IMR-90 (cell line): Measurements from ENCODE around the gene IL17F. TPM values are rescaled to one million over a fixed set of nuclear protein-coding genes. Genes with fewer than 3 reads are reported as not detected.
A peak's percentile ranks its signal among the peaks of the same experiment; 100 is the strongest.

Experiments used
- ATAC-seq: fragments of 200-7000 bp; cut with Tn5 transposase; 2 replicates; pipeline ENCODE4 v1.9.1; 2020; ENCODE audit warnings: low read depth, mild to moderate bottlenecking, moderate library complexity
- BruUV-seq: library from RNA; stranded (reverse); fragments of 400-500 nt; replicated peaks from 2 replicates; lab custom pipeline; 2021; lab: Mats Ljungman, UMichigan
- CTCF ChIA-PET: fragments of 300-600 bp; formaldehyde crosslinking; extraction: SDS; loops from one replicate; lab custom pipeline; 2021; ENCODE audit warnings: antibody characterized with exemption; lab: Yijun Ruan, JAX
- POLR2A ChIA-PET: fragments of 300-600 bp; sonication (Branson Sonifier 250); formaldehyde crosslinking; loops from one replicate; lab custom pipeline; 2022; ENCODE audit warnings: antibody characterized with exemption; ENCODE audit not compliant: unreplicated experiment; lab: Charles Lee
- DNase-seq: peaks from one replicate; pipeline ENCODE4 v3.0.0; 2013
- H2AFZ ChIP-seq: replicated peaks from 2 replicates; pipeline ENCODE3; 2013; ENCODE audit warnings: low read length, mild to moderate bottlenecking; ENCODE audit not compliant: poor library complexity
- H2AK5ac ChIP-seq: 2 replicates; pipeline ENCODE4 v1.6.1; 2013; ENCODE audit warnings: low read depth, low read length, inconsistent platforms
- H2AK9ac ChIP-seq: replicated peaks from 2 replicates; pipeline ENCODE3; 2013; ENCODE audit warnings: mild to moderate bottlenecking, low read depth, low read length, moderate library complexity; ENCODE audit not compliant: poor library complexity
- H2BK120ac ChIP-seq: 2 replicates; pipeline ENCODE4 v1.6.1; 2013; ENCODE audit warnings: low read depth, low read length, inconsistent platforms
- H2BK15ac ChIP-seq: 3 replicates; pipeline ENCODE4 v1.6.1; 2013; ENCODE audit warnings: low read depth, low read length, inconsistent platforms
- H2BK20ac ChIP-seq: 2 replicates; pipeline ENCODE4 v1.6.1; 2013; ENCODE audit warnings: low read depth, mild to moderate bottlenecking, inconsistent platforms, low read length, moderate library complexity
- H2BK5ac ChIP-seq: 2 replicates; pipeline ENCODE4 v1.6.1; 2013; ENCODE audit warnings: mild to moderate bottlenecking, low read depth, low read length, inconsistent platforms; ENCODE audit not compliant: poor library complexity, severe bottlenecking
- H3K14ac ChIP-seq: replicated peaks from 2 replicates; pipeline ENCODE4 v1.6.1; 2013; ENCODE audit warnings: low read depth, low read length, inconsistent platforms
- H3K18ac ChIP-seq: 2 replicates; pipeline ENCODE4 v1.6.1; 2013; ENCODE audit warnings: low read depth, low read length, control low read depth
- H3K23ac ChIP-seq: 2 replicates; pipeline ENCODE4 v1.6.1; 2013; ENCODE audit warnings: low read depth, low read length, inconsistent platforms
- H3K27ac ChIP-seq: 2 replicates; pipeline ENCODE4 v1.5.1; 2013; ENCODE audit warnings: mild to moderate bottlenecking, control low read depth, low read length; ENCODE audit not compliant: insufficient read depth
- H3K27me3 ChIP-seq: 2 replicates; pipeline ENCODE4 v1.6.1; 2013; ENCODE audit warnings: low read length; ENCODE audit not compliant: control insufficient read depth, insufficient read depth
- H3K36me3 ChIP-seq: 2 replicates; pipeline ENCODE4 v1.6.1; 2013; ENCODE audit warnings: low read length, mixed read lengths; ENCODE audit not compliant: control insufficient read depth, insufficient read depth
- H3K4ac ChIP-seq: 2 replicates; pipeline ENCODE4 v1.6.1; 2013; ENCODE audit warnings: low read depth, low read length, inconsistent platforms
- H3K4me1 ChIP-seq: 2 replicates; pipeline ENCODE4 v1.6.1; 2013; ENCODE audit warnings: low read length, mixed read lengths; ENCODE audit not compliant: control insufficient read depth, insufficient read depth
- H3K4me2 ChIP-seq: 2 replicates; pipeline ENCODE4 v1.6.1; 2013; ENCODE audit warnings: low read depth, mild to moderate bottlenecking, control low read depth, low read length, moderate library complexity
- H3K4me3 ChIP-seq: 2 replicates; pipeline ENCODE4 v1.5.1; 2013; ENCODE audit warnings: low read depth, mild to moderate bottlenecking, control low read depth, low read length, moderate library complexity; ENCODE audit not compliant: insufficient read depth
- H3K56ac ChIP-seq: 2 replicates; pipeline ENCODE4 v1.6.1; 2013; ENCODE audit warnings: low read length, inconsistent platforms; ENCODE audit not compliant: insufficient read depth; ENCODE audit errors: extremely low read depth
- H3K79me1 ChIP-seq, 2 experiments: 2 replicates each; pipeline ENCODE4 v1.6.1; 2013; ENCODE audit warnings: low read length in 2 of 2, inconsistent platforms in 1 of 2, low read depth in 1 of 2
- H3K9ac ChIP-seq: 2 replicates; pipeline ENCODE4 v1.6.1; 2013; ENCODE audit warnings: low read depth, low read length, control low read depth
- H3K9me1 ChIP-seq: 2 replicates; pipeline ENCODE4 v1.6.1; 2013; ENCODE audit warnings: low read length, inconsistent platforms; ENCODE audit not compliant: insufficient read depth
- H3K9me3 ChIP-seq: 2 replicates; pipeline ENCODE4 v1.6.1; 2013; ENCODE audit warnings: low read length; ENCODE audit not compliant: control insufficient read depth, insufficient read depth
- H4K20me1 ChIP-seq: 2 replicates; pipeline ENCODE4 v1.6.1; 2013; ENCODE audit warnings: low read length, inconsistent platforms; ENCODE audit not compliant: insufficient read depth
- H4K5ac ChIP-seq: 2 replicates; pipeline ENCODE4 v1.6.1; 2013; ENCODE audit warnings: mild to moderate bottlenecking, low read depth, low read length, control low read depth
- H4K8ac ChIP-seq, 2 experiments: 2 replicates each; pipeline ENCODE4 v1.6.1; 2013; ENCODE audit warnings: low read depth in 2 of 2, low read length in 2 of 2, control low read depth in 1 of 2, inconsistent platforms in 1 of 2
- H4K91ac ChIP-seq: 2 replicates; pipeline ENCODE4 v1.6.1; 2013; ENCODE audit warnings: low read depth, low read length, inconsistent platforms; ENCODE audit not compliant: insufficient read depth
- BHLHE40 ChIP-seq: fragments of 150-350 bp; IDR thresholded peaks from 2 replicates; pipeline ENCODE4 v1.6.1; 2016; ENCODE audit warnings: mild to moderate bottlenecking, low read depth, low read length
- CEBPB ChIP-seq: IDR thresholded peaks from 2 replicates; pipeline ENCODE4 v1.6.1; 2012; ENCODE audit warnings: low read depth, low read length, improper control_type of control experiment
- CHD1 ChIP-seq: IDR thresholded peaks from 2 replicates; pipeline ENCODE4 v1.6.1; 2012; ENCODE audit warnings: low read depth, low read length, improper control_type of control experiment
- MAFK ChIP-seq: IDR thresholded peaks from 2 replicates; pipeline ENCODE4 v1.6.1; 2012; ENCODE audit warnings: low read depth, low read length, improper control_type of control experiment
- MAZ ChIP-seq: IDR thresholded peaks from 2 replicates; pipeline ENCODE4 v1.6.1; 2012; ENCODE audit warnings: low read depth, mild to moderate bottlenecking, low read length, improper control_type of control experiment, moderate library complexity, borderline replicate concordance
- MXI1 ChIP-seq: IDR thresholded peaks from 2 replicates; pipeline ENCODE4 v1.6.1; 2012; ENCODE audit warnings: low read depth, mild to moderate bottlenecking, low read length, moderate library complexity, borderline replicate concordance
- NFE2L2 ChIP-seq: fragments of 150-350 bp; IDR thresholded peaks from 2 replicates; pipeline ENCODE4 v1.6.1; 2016; ENCODE audit warnings: low read depth, mild to moderate bottlenecking, low read length
- RAD21 ChIP-seq: IDR thresholded peaks from 2 replicates; pipeline ENCODE4 v1.6.1; 2012; ENCODE audit warnings: low read length, improper control_type of control experiment
- RCOR1 ChIP-seq: IDR thresholded peaks from 2 replicates; pipeline ENCODE4 v1.6.1; 2012; ENCODE audit warnings: mild to moderate bottlenecking, low read length, improper control_type of control experiment; ENCODE audit not compliant: insufficient replicate concordance
- RFX5 ChIP-seq: IDR thresholded peaks from 2 replicates; pipeline ENCODE4 v1.8.0; 2012; ENCODE audit warnings: low read depth, mild to moderate bottlenecking, low read length, moderate library complexity
- SMC3 ChIP-seq: fragments of 150-350 bp; IDR thresholded peaks from 2 replicates; pipeline ENCODE4 v1.6.1; 2016; ENCODE audit warnings: low read depth, mild to moderate bottlenecking, antibody characterized with exemption, low read length, moderate library complexity
- WGBS, 2 experiments: methylation state at CpG; one replicate each; pipeline versions ENCODE4 v1.1.5 to v1.1.7; 2013; ENCODE audit warnings: missing lambda C conversion rate in 2 of 2; ENCODE audit not compliant: insufficient read length in 1 of 2; ENCODE audit errors: extremely low coverage in 2 of 2; 5-methylcytosine and 5-hydroxymethylcytosine counted together
- dilution Hi-C: fragments of 300-500 bp; cut with HindIII; formaldehyde crosslinking; loops from one replicate; pipeline ENCODE4 v1.14.3; 2018; ENCODE audit warnings: low sequenced_read_pairs; ENCODE audit not compliant: unreplicated experiment
- in situ Hi-C: fragments of 300-500 bp; cut with MboI; formaldehyde crosslinking; loops from 3 replicates; pipeline ENCODE4 v1.14.3; 2019; ENCODE audit warnings: low sequenced_read_pairs, inconsistent platforms, mixed read lengths
- intact Hi-C: fragments of 100-400 bp; cut with micrococcal nuclease; formaldehyde crosslinking; loops from 2 replicates; pipeline ENCODE4 v1.10.0; 2022
- polyA plus RNA-seq, 3 experiments: library from polyadenylated mRNA; depleted of rRNA; stranded (reverse); fragments of >200 nt; gene quantifications; 2 replicates each; pipeline ENCODE4 v1.2.3, GENCODE V29; 2012; ENCODE audit warnings: low replicate concordance in 1 of 3
- total RNA-seq: library from RNA; depleted of rRNA; stranded (reverse); fragments of >200 nt; gene quantifications from 2 replicates; pipeline ENCODE4 v1.2.3, GENCODE V29; 2012
- TF ChIP-seq, protein P1 (sequence below): fragments of 150-350 bp; IDR thresholded peaks from 2 replicates; pipeline ENCODE4 v1.6.1; 2017; ENCODE audit warnings: mild to moderate bottlenecking, antibody characterized with exemption, low read length, low read depth
- TF ChIP-seq, protein P2 (sequence below): fragments of 150-350 bp; IDR thresholded peaks from 2 replicates; pipeline ENCODE4 v1.6.1; 2016; ENCODE audit warnings: low read depth, mild to moderate bottlenecking, low read length, moderate library complexity, borderline replicate concordance

IL17F gene
- total and polyA plus RNA-seq, 2 of the 4 experiments (the other 2 are of a cell fraction), result not detected

DNA sequence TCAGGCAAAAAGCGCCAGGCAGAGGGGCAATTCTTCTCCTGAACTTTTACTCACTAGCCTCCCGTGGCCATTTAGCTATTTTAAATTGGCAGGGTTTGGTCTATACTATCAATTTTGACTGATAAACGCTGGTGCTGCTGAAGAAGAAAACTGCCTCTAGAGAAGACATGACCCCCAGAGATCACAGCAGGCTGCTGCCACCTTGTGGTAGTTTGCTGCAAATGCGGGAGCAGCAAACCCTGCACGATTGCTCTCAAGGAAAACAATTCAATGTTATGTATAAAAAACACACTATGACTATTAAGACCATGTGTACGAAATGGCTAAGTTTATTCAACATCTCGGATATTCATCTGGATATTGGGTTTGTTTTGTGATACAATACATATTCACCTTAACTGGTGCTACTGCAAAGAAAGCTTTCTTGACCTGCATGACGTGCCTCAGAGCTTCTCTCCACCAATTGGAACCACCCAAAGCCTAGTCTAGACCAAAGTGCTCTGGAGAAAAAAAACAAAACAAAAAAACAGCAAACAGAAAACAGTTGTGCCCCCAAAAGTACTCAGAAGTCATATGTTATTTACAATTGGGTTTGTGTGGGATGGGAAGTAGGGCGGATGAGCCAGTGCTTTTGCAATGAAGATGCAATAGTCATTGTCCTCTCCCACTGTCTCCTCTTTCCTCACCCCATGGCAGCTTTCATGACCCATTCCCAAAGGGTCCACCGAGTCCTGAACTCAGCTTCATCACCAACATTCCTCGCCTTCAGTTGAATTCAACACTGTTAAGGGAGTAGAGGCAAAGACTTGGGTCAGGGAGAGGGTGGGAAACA, 19.6 kb upstream of the IL17F start:
- peak; percentile 74 for ATAC-seq
- intact Hi-C loops, result loop anchor here (1.0 to 2.0 kb wide), 6 partner anchors 101 to 409 kb away; partner anchors contain the start of gene PKHD1
- no peak overlapping the region for H3K18ac ChIP-seq
- H2BK20ac ChIP-seq, result no peak overlapping the region
- H3K27me3 ChIP-seq, result no peaks in the 10 kb centered on the region
- peaks cover 8% of the 10 kb centered on the region for H3K9me1 ChIP-seq
- H3K4me2 ChIP-seq, result no peak overlapping the region
- peaks cover 23% of the 10 kb centered on the region for H3K36me3 ChIP-seq
- H2BK120ac ChIP-seq, result no peak overlapping the region
- H3K27ac ChIP-seq, result no peak overlapping the region
- H3K79me1 ChIP-seq, result no peaks in the 10 kb centered on the region
- H2BK5ac ChIP-seq, result no peak overlapping the region
- H3K14ac ChIP-seq, result no peak overlapping the region
- no peak overlapping the region for H3K9ac ChIP-seq
- no peak overlapping the region for H2AK9ac ChIP-seq
- H3K4ac ChIP-seq, result no peak overlapping the region
- H4K91ac ChIP-seq, result no peak overlapping the region
- no peaks in the 10 kb centered on the region for H3K9me3 ChIP-seq
- no peak overlapping the region for H3K23ac ChIP-seq
- H2AK5ac ChIP-seq, result no peak overlapping the region
- ChIA-PET CTCF (interaction anchor here (0.9 to 1.9 kb wide), 7 partner anchors 22 to 136 kb away, joined by 3 to 7 read pairs (median 4); no protein-coding TSS in a partner anchor), POLR2A (no interaction called here)
- no peak overlapping the region for H2BK15ac ChIP-seq
- DNase-seq, result peak; percentile 74
- in situ Hi-C loops, result loop anchor here (5.0 kb wide), 1 partner anchor 102 kb away; no protein-coding TSS in a partner anchor
- no TSS peak for BruUV-seq
- H3K4me1 ChIP-seq, result peaks cover 12% of the 10 kb centered on the region; the same call in 1 of the 2 replicates
- H3K56ac ChIP-seq, result no peak overlapping the region
- no peak overlapping the region for H4K8ac ChIP-seq
- H2AFZ ChIP-seq, result no peak overlapping the region
- H4K20me1 ChIP-seq, result peaks cover 6% of the 10 kb centered on the region
- H3K4me3 ChIP-seq, result no peak overlapping the region
- no peak overlapping the region for H4K5ac ChIP-seq
- no CpG with 5 or more reads among the region's 11 CpGs for WGBS, 2 experiments
- dilution Hi-C loops, result no loop called here
- no peak for TF ChIP-seq BHLHE40
- TF ChIP-seq MXI1, result no peak
- TF ChIP-seq RCOR1, result no peak
- peak; percentile 85 for TF ChIP-seq SMC3
- TF ChIP-seq RAD21, result peak; percentile 87
- TF ChIP-seq CEBPB, result no peak
- TF ChIP-seq RFX5, result no peak
- TF ChIP-seq NFE2L2, result no peak
- TF ChIP-seq, protein P1, sequence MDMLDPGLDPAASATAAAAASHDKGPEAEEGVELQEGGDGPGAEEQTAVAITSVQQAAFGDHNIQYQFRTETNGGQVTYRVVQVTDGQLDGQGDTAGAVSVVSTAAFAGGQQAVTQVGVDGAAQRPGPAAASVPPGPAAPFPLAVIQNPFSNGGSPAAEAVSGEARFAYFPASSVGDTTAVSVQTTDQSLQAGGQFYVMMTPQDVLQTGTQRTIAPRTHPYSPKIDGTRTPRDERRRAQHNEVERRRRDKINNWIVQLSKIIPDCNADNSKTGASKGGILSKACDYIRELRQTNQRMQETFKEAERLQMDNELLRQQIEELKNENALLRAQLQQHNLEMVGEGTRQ, result no peak
- TF ChIP-seq, protein P2, sequence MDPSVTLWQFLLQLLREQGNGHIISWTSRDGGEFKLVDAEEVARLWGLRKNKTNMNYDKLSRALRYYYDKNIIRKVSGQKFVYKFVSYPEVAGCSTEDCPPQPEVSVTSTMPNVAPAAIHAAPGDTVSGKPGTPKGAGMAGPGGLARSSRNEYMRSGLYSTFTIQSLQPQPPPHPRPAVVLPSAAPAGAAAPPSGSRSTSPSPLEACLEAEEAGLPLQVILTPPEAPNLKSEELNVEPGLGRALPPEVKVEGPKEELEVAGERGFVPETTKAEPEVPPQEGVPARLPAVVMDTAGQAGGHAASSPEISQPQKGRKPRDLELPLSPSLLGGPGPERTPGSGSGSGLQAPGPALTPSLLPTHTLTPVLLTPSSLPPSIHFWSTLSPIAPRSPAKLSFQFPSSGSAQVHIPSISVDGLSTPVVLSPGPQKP, result no peak
- TF ChIP-seq CHD1, result no peak
- peak; percentile 69; the same call in 1 of the 2 replicates for TF ChIP-seq MAZ
- no peak for TF ChIP-seq MAFK
